Caco-2 (cell line): Measurements from ENCODE around the gene SLC5A10. TPM values are rescaled to one million over a fixed set of nuclear protein-coding genes. Genes with fewer than 3 reads are reported as not detected.

ENCODE experiments used
- BruUV-seq: library from RNA; stranded (reverse); fragments of 400-500 nt; replicated peaks from 2 replicates; lab custom pipeline; 2021; lab: Mats Ljungman, UMichigan
- CTCF ChIA-PET: fragments of 300-600 bp; sonication (Branson Sonifier 250); formaldehyde crosslinking; loops from one replicate; lab custom pipeline; 2022; ENCODE audit warnings: antibody characterized with exemption; lab: Charles Lee
- POLR2A ChIA-PET: fragments of 300-600 bp; sonication (Branson Sonifier 250); formaldehyde crosslinking; loops from one replicate; lab custom pipeline; 2022; ENCODE audit warnings: antibody characterized with exemption; lab: Charles Lee
- DNase-seq, 2 experiments: peaks; one replicate each; pipeline versions ENCODE4 v3.0.0 to v3.0.0-alpha.2; 2020 to 2022
- H3K27me3 ChIP-seq: replicated peaks from 2 replicates; pipeline ENCODE4 v1.6.0; 2011; ENCODE audit warnings: low read length; ENCODE audit not compliant: control insufficient read depth, insufficient read depth
- H3K36me3 ChIP-seq: 2 replicates; pipeline ENCODE4 v1.5.1; 2011; ENCODE audit warnings: low read length; ENCODE audit not compliant: control insufficient read depth, insufficient read depth
- H3K4me1 ChIP-seq: fragments of 250-450 bp; sonication (Bioruptor Pico); 2 replicates; pipeline ENCODE4 v1.5.1; 2020; ENCODE audit warnings: mild to moderate bottlenecking
- H3K4me3 ChIP-seq: 2 replicates; pipeline ENCODE4 v1.5.1; 2011; ENCODE audit warnings: low read depth, mild to moderate bottlenecking, control low read depth, low read length
- H3K9me3 ChIP-seq: fragments of 250-450 bp; sonication (Bioruptor Pico); 2 replicates; pipeline ENCODE4 v1.5.1; 2020; ENCODE audit warnings: mild to moderate bottlenecking, moderate library complexity
- H3K27ac Mint-ChIP-seq: one replicate; pipeline ENCODE4 v1.8.0; 2022; ENCODE audit warnings: mixed read lengths; ENCODE audit not compliant: unreplicated experiment
- H3K27me3 Mint-ChIP-seq: one replicate; pipeline ENCODE4 v1.8.0; 2022; ENCODE audit warnings: mixed read lengths; ENCODE audit not compliant: insufficient read depth, unreplicated experiment
- H3K36me3 Mint-ChIP-seq: one replicate; pipeline ENCODE4 v1.8.0; 2022; ENCODE audit warnings: mild to moderate bottlenecking, mixed read lengths; ENCODE audit not compliant: insufficient read depth, unreplicated experiment
- H3K4me1 Mint-ChIP-seq: one replicate; pipeline ENCODE4 v1.8.0; 2022; ENCODE audit warnings: low read depth, mixed read lengths; ENCODE audit not compliant: unreplicated experiment
- H3K4me3 Mint-ChIP-seq: one replicate; pipeline ENCODE4 v1.8.0; 2022; ENCODE audit warnings: mild to moderate bottlenecking, moderate library complexity, mixed read lengths; ENCODE audit not compliant: unreplicated experiment
- H3K9me3 Mint-ChIP-seq: one replicate; pipeline ENCODE4 v1.8.0; 2022; ENCODE audit warnings: mixed read lengths; ENCODE audit not compliant: unreplicated experiment
- CTCF ChIP-seq, 2 experiments: fragments of 200-600 bp in 1 of 2; IDR thresholded peaks; 1 replicate in 1 of 2; 2 replicates in 1 of 2; pipeline versions ENCODE4 v1.5.1 to v1.8.0; 2011 to 2022; ENCODE audit warnings: antibody characterized with exemption in 1 of 2, control low read depth in 1 of 2, inconsistent platforms in 1 of 2, low read depth in 1 of 2, low read length in 1 of 2, mild to moderate bottlenecking in 1 of 2, moderate library complexity in 1 of 2; ENCODE audit not compliant: insufficient read depth in 1 of 2, severe bottlenecking in 1 of 2, unreplicated experiment in 1 of 2
- intact Hi-C: fragments of 100-400 bp; cut with micrococcal nuclease; formaldehyde crosslinking; loops from one replicate; pipeline ENCODE4 v1.10.0; 2022; ENCODE audit not compliant: unreplicated experiment
- total RNA-seq: library from RNA; stranded (reverse); gene quantifications from 2 replicates; pipeline ENCODE4 v1.2.3, GENCODE V29; 2022

Gene SLC5A10
- total RNA-seq, 1 experiment from 2014 or later = 0.27 TPM

- intact Hi-C loops = no loop called here
- Histone ChIP-seq H3K9me3 (no peaks in the 10 kb centered on the region), H3K27me3 (no peaks in the 10 kb centered on the region), H3K4me3 (no peak overlapping the region), H3K36me3 (peaks cover 2% of the 10 kb centered on the region; the same call in 1 of the 2 replicates), H3K4me1 (no peaks in the 10 kb centered on the region)
- Mint-ChIP-seq H3K36me3 (peaks cover 82% of the 10 kb centered on the region), H3K4me3 (no peak overlapping the region), H3K27ac (no peak overlapping the region), H3K9me3 (peaks cover 9% of the 10 kb centered on the region), H3K27me3 (no peaks in the 10 kb centered on the region), H3K4me1 (peaks cover 6% of the 10 kb centered on the region)
- DNase-seq = no peak
- CTCF ChIA-PET = no interaction called here
- no peak for TF ChIP-seq CTCF (IDR thresholded peaks at IDR 0.05; ENCODE audit: insufficient read depth in 1 of 2, low read depth in 1 of 2, low read length in 1 of 2, severe bottlenecking in 1 of 2, unreplicated experiment in 1 of 2)
- POLR2A ChIA-PET = no interaction called here
- no TSS peak for BruUV-seq
Measured at GRCh38 chr17:18910326-18910725, 41.6 kb upstream of the SLC5A10 start.

DNA sequence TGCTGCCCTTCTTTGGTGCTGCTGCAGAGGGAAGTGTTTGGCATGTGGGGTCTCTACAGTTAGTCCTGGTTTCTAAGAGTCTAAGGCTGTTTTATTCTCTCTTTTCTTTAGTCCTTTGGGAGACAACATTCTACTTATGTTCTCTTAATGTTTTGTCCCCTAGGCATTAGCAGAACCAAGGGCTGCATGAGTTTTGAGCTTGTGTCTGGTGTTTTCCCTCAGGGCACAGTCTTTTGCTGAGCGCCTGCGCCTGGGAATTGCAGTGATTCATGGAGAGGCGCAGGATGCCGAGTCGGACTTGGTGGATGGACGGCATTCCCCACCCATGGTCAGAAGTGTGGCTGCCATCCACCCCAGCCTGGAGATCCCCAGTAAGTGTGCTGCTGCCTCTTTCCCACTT is 41.1 kb upstream of the SLC5A10 start:
- peaks cover 87% of the 10 kb centered on the region for H3K36me3 Mint-ChIP-seq
- peaks cover 9% of the 10 kb centered on the region for H3K9me3 Mint-ChIP-seq
- H3K36me3 ChIP-seq = peaks cover 3% of the 10 kb centered on the region; the same call in 1 of the 2 replicates

GRCh38 chr17:18916816-18917500 is 35.0 kb upstream of the SLC5A10 start:
- Mint-ChIP-seq H3K4me3 (no peak overlapping the region), H3K36me3 (peaks cover 66% of the 10 kb centered on the region), H3K4me1 (peaks cover 11% of the 10 kb centered on the region), H3K27ac (no peak overlapping the region), H3K27me3 (no peaks in the 10 kb centered on the region), H3K9me3 (no peaks in the 10 kb centered on the region)
- POLR2A ChIA-PET = no interaction called here
- no peak for DNase-seq
- BruUV-seq = no TSS peak
- CTCF ChIA-PET = no interaction called here
- Histone ChIP-seq H3K4me3 (no peak overlapping the region), H3K4me1 (peaks cover 8% of the 10 kb centered on the region; the same call in 1 of the 2 replicates), H3K27me3 (no peaks in the 10 kb centered on the region), H3K36me3 (peaks cover 5% of the 10 kb centered on the region; the same call in 1 of the 2 replicates), H3K9me3 (no peaks in the 10 kb centered on the region)
- intact Hi-C loops = no loop called here
- no peak for TF ChIP-seq CTCF (IDR thresholded peaks at IDR 0.05; ENCODE audit: insufficient read depth in 1 of 2, low read depth in 1 of 2, low read length in 1 of 2, severe bottlenecking in 1 of 2, unreplicated experiment in 1 of 2)

More for the DNA sequence above, 41.1 kb upstream of the SLC5A10 start:
- Histone ChIP-seq H3K27me3 (no peaks in the 10 kb centered on the region), H3K4me3 (no peak overlapping the region), H3K4me1 (no peaks in the 10 kb centered on the region), H3K9me3 (no peaks in the 10 kb centered on the region)
- ChIA-PET POLR2A (no interaction called here), CTCF (no interaction called here)
- H3K4me3 Mint-ChIP-seq = no peak overlapping the region
- TF ChIP-seq CTCF (IDR thresholded peaks at IDR 0.05; ENCODE audit: insufficient read depth in 1 of 2, low read depth in 1 of 2, low read length in 1 of 2, severe bottlenecking in 1 of 2, unreplicated experiment in 1 of 2) = no peak
- intact Hi-C loops = no loop called here
- peak overlapping the region; percentile 38 for H3K27ac Mint-ChIP-seq
- H3K27me3 Mint-ChIP-seq = no peaks in the 10 kb centered on the region
- no peak for DNase-seq
- no TSS peak for BruUV-seq
- peaks cover 6% of the 10 kb centered on the region for H3K4me1 Mint-ChIP-seq
